ENCODE data around the gene ZNF862.
A peak's percentile ranks its signal among the peaks of the same experiment; 100 is the strongest.

ZNF862 gene

GRCh38 chr7:149838224-149838991 lies at the start of gene ZNF862:
TSS of gene ZNF862 (plus strand) at chr7:149838375. CDS start at chr7:149838612, 237 bp downstream.
- DNase-seq (ENCODE audit: low read depth, low spot score): peak; percentile 91

- DNase-seq (ENCODE audit: low read depth, low spot score): no peak
These were observed 49.1 kb upstream of the ZNF862 start for GRCh38 chr7:149789101-149789500.

- DNase-seq (ENCODE audit: low read depth, low spot score): no peak
These were observed 48.0 kb upstream of the ZNF862 start for GRCh38 chr7:149790146-149790548.

GRCh38 chr7:149790754-149791360 lies 47.3 kb upstream of the ZNF862 start:
- DNase-seq (ENCODE audit: low read depth, low spot score): no peak

- no peak for DNase-seq (ENCODE audit: low read depth, low spot score)
These were observed 46.6 kb upstream of the ZNF862 start for GRCh38 chr7:149791411-149792219.

- no peak for DNase-seq (ENCODE audit: low read depth, low spot score)
These were observed 46.0 kb upstream of the ZNF862 start for GRCh38 chr7:149792220-149792595.

- no peak for DNase-seq (ENCODE audit: low read depth, low spot score)
These were observed 44.9 kb upstream of the ZNF862 start for GRCh38 chr7:149793261-149793660.

GRCh38 chr7:149794661-149795060 lies 43.5 kb upstream of the ZNF862 start:
- DNase-seq (ENCODE audit: low read depth, low spot score): no peak

- no peak for DNase-seq (ENCODE audit: low read depth, low spot score)
These were observed 43.0 kb upstream of the ZNF862 start for GRCh38 chr7:149795126-149795525.

- DNase-seq (ENCODE audit: low read depth, low spot score): no peak
These were observed 41.8 kb upstream of the ZNF862 start for GRCh38 chr7:149796287-149796860.

GRCh38 chr7:149797771-149798170 lies 40.4 kb upstream of the ZNF862 start:
- DNase-seq (ENCODE audit: low read depth, low spot score): no peak

- DNase-seq (ENCODE audit: low read depth, low spot score): no peak
These were observed 38.6 kb upstream of the ZNF862 start for GRCh38 chr7:149799397-149800168.

- no peak for DNase-seq (ENCODE audit: low read depth, low spot score)
These were observed 38.0 kb upstream of the ZNF862 start for GRCh38 chr7:149800169-149800555.

GRCh38 chr7:149801002-149801566 lies 37.1 kb upstream of the ZNF862 start:
- DNase-seq (ENCODE audit: low read depth, low spot score): no peak

- DNase-seq (ENCODE audit: low read depth, low spot score): no peak
These were observed 36.4 kb upstream of the ZNF862 start for GRCh38 chr7:149801816-149802215.

- DNase-seq (ENCODE audit: low read depth, low spot score): no peak
These were observed 35.2 kb upstream of the ZNF862 start for GRCh38 chr7:149802966-149803365.

GRCh38 chr7:149803551-149804074 lies 34.6 kb upstream of the ZNF862 start:
- DNase-seq (ENCODE audit: low read depth, low spot score): no peak

- no peak for DNase-seq (ENCODE audit: low read depth, low spot score)
These were observed 34.1 kb upstream of the ZNF862 start for GRCh38 chr7:149804106-149804505.

GRCh38 chr7:149806726-149807125 lies 31.4 kb upstream of the ZNF862 start:
- DNase-seq (ENCODE audit: low read depth, low spot score): no peak

- no peak for DNase-seq (ENCODE audit: low read depth, low spot score)
These were observed 29.9 kb upstream of the ZNF862 start for GRCh38 chr7:149808311-149808710.

GRCh38 chr7:149809215-149809614 lies 29.0 kb upstream of the ZNF862 start:
- no peak for DNase-seq (ENCODE audit: low read depth, low spot score)
